Pancreas (tissue), 10 donors: ENCODE measurements around the gene CDK5R2. TPM values are rescaled to one million over a fixed set of nuclear protein-coding genes. Genes with fewer than 3 reads are reported as not detected.

ENCODE experiments used
- ATAC-seq, 4 donors: fragments of 200-7000 bp; cut with Tn5 transposase; one replicate each; pipeline versions ENCODE4 v1.8.0 to v1.9.1; 2020; ENCODE audit warnings: mild to moderate bottlenecking in 4 of 4, moderate library complexity in 4 of 4
- DNase-seq, 6 donors: peaks; one replicate each; pipeline ENCODE4 v3.0.0-alpha.2; 2020
- FAIRE-seq: peaks from 2 replicates; lab custom pipeline; 2012; peaks lifted over from hg19 to GRCh38; lab: Jason Lieb, UNC
- H3K27ac ChIP-seq, 4 donors: fragments of 200-600 bp; sonication (generic); 1 replicate in 3 of 4; 2 replicates in 1 of 4; pipeline versions ENCODE4 v1.5.0 to v1.8.0; 2020
- H3K27me3 ChIP-seq, 4 donors: fragments of 200-600 bp; one replicate each; pipeline ENCODE4 v1.8.0; 2021
- H3K36me3 ChIP-seq, 3 donors: fragments of 200-600 bp; sonication (generic) in 1 of 3; one replicate each; pipeline versions ENCODE4 v1.5.0 to v1.8.0; 2020 to 2021
- H3K4me1 ChIP-seq, 3 donors: fragments of 200-600 bp; one replicate each; pipeline ENCODE4 v1.8.0; 2021
- H3K4me3 ChIP-seq, 4 donors: fragments of 200-600 bp; sonication (generic) in 2 of 4; one replicate each; pipeline versions ENCODE4 v1.5.0 to v1.8.0; 2020 to 2021
- H3K9me3 ChIP-seq, 4 donors: fragments of 200-600 bp; one replicate each; pipeline ENCODE4 v1.8.0; 2021
- WGBS, 2 donors: extraction: QIAGEN DNeasy Blood & Tissue Kit; methylation state at CpG; one replicate each; pipeline ENCODE4 v1.1.7; 2013; 5-methylcytosine and 5-hydroxymethylcytosine counted together
- intact Hi-C, 3 donors: fragments of 100-400 bp; cut with DNase I; formaldehyde crosslinking; loops; one replicate each; pipeline versions ENCODE4 v1.11.1 to v1.14.2; 2022
- polyA plus RNA-seq, 2 donors: library from polyadenylated mRNA; stranded (reverse); fragments of 200-250 nt; gene quantifications; one replicate each; pipeline ENCODE4 v1.2.3, GENCODE V29; 2013
- total RNA-seq, 6 donors: library from RNA; stranded (reverse); fragmentation: NEBNext Ultra II Directional in 4 of 6; extraction: Animal tissue kit (Norgen Biotek cat#: 25700) in 4 of 6; gene quantifications; one replicate each; pipeline versions ENCODE4 v1.2.1 to v1.2.4, GENCODE V29; 2021 to 2023
- TF ChIP-seq, protein P1 (sequence below), 4 donors: fragments of 200-600 bp; sonication (generic) in 3 of 4; IDR thresholded peaks; one replicate each; pipeline versions ENCODE4 v1.5.0 to v1.8.0; 2021; ENCODE audit warnings: antibody characterized with exemption in 4 of 4
- donor health status: healthy with polysubstance abuse.
- donor health status: DM: no; HTN: no; CAD: no; lungs with moderate emphysema.
- donor health status: DM: no; HTN: no; CAD: no.
- donor health status: control.
- donor health status: control.
- donor health status: Bipolar disorder and iron deficiency.
- donor health status: DM: yes; HTN: yes; CAD: no.
- donor health status: DM: no; HTN: no; CAD: no.
- donor health status: DM: no; HTN: no; CAD: no.
- donor health status: DM: yes; HTN: yes; CAD: no.

CDK5R2 gene
- total and polyA plus RNA-seq, 8 donors: 0.19 to 8.6 (median 1.1) TPM

DNA sequence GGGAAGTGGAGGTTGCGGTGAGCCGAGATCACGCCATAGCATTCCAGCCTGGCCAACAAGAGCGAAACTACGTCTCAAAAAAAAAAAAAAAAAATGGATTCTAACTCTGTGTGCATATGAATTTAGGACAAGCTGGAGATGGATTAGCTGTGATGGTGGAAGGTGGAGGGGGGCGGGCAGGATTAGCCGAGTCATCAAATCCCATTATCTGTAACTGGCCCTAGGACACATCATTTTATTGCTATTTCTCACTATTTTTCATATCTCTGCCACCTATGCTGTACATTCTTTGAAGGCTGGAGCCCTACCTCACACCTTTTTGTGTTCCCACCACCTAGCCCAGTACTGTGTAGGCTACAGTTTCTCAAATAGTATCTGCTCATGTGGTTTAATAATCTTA is 7.3 kb upstream of the CDK5R2 start:
- no peak for ATAC-seq
- Histone ChIP-seq H3K9me3 (no peaks in the 10 kb centered on the region), H3K4me1 (no peaks in the 10 kb centered on the region), H3K36me3 (no peaks in the 10 kb centered on the region), H3K27ac (no peak overlapping the region), H3K27me3 (no peaks in the 10 kb centered on the region), H3K4me3 (no peak overlapping the region)
- TF ChIP-seq, protein P1, sequence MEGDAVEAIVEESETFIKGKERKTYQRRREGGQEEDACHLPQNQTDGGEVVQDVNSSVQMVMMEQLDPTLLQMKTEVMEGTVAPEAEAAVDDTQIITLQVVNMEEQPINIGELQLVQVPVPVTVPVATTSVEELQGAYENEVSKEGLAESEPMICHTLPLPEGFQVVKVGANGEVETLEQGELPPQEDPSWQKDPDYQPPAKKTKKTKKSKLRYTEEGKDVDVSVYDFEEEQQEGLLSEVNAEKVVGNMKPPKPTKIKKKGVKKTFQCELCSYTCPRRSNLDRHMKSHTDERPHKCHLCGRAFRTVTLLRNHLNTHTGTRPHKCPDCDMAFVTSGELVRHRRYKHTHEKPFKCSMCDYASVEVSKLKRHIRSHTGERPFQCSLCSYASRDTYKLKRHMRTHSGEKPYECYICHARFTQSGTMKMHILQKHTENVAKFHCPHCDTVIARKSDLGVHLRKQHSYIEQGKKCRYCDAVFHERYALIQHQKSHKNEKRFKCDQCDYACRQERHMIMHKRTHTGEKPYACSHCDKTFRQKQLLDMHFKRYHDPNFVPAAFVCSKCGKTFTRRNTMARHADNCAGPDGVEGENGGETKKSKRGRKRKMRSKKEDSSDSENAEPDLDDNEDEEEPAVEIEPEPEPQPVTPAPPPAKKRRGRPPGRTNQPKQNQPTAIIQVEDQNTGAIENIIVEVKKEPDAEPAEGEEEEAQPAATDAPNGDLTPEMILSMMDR (IDR thresholded peaks at IDR 0.05): no peak
- intact Hi-C loops: no loop called here
- 93 to 94% methylated on average over 7 of the region's 7 CpGs for WGBS, 2 donors
- no peak for DNase-seq
- FAIRE-seq: no peak

DNA sequence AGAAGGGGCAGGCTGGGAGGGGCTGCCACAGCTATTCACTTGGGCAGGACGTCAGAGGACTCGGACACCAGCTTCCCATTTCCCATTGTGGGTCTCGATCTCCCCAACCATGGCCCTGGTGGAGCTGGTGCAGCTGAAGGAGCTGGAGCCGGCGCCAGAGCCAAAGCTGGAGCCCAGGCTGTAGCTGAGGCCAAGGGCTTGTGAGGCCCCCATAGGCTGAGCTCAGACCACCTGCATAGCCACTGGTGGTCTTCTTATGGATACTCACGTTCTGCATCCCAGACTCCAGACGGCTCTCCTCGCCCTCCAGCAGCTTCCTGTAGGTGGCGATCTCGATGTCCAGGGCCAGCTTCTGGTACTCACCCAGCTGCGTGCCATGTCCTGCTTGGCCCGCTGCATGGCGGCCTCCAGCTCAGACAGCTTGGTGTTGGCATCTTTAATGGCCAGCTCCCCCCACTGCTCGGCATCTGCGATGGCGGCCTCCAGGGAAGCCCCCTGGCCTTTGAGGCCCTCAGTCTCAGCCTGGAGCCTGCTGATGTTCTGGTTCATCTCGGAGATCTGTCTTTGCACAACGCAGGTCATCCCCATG is 6.0 kb upstream of the CDK5R2 start:
- Histone ChIP-seq H3K4me3 (no peak overlapping the region), H3K27ac (no peak overlapping the region), H3K9me3 (no peaks in the 10 kb centered on the region), H3K4me1 (no peaks in the 10 kb centered on the region), H3K27me3 (peaks cover 0 to 2% (median 0%) of the 10 kb centered on the region in 4 donors), H3K36me3 (no peaks in the 10 kb centered on the region)
- FAIRE-seq: no peak
- DNase-seq: no peak
- TF ChIP-seq, protein P1 (IDR thresholded peaks at IDR 0.05): no peak
- intact Hi-C loops: no loop called here
- ATAC-seq: no peak
- WGBS, 2 donors: 60 to 71% methylated on average over 18 of the region's 18 CpGs

GRCh38 chr2:218954541-218955300 is 4.7 kb upstream of the CDK5R2 start:
- DNase-seq (no peak), FAIRE-seq (no peak), ATAC-seq (no peak)
- Histone ChIP-seq H3K27ac (no peak overlapping the region), H3K36me3 (no peaks in the 10 kb centered on the region), H3K4me3 (no peak overlapping the region), H3K27me3 (peaks cover 0 to 12% (median 0%) of the 10 kb centered on the region in 4 donors), H3K9me3 (no peaks in the 10 kb centered on the region), H3K4me1 (no peaks in the 10 kb centered on the region)
- 71 to 74% methylated on average over 8 of the region's 8 CpGs for WGBS, 2 donors
- TF ChIP-seq, protein P1 (IDR thresholded peaks at IDR 0.05): no peak
- intact Hi-C loops: no loop called here

DNA sequence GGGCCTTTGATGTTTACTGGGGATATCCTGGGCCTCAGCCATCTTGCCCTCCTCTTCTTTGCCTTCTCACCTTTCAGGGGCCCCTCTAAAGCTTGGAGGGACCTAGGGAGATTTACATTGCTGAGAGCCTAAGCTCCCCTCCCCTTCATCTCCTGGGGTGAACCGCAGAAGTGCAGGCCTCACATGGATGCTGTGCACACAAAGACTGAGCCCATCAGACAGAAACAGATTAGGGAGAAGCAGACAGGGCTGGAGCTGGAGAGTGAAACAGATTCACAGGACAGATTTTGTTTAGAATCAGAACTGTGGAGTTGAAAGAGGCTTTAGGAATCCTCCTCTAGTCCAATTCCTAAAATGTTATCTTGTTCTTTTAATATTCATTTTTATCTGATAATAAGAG is 3.4 kb upstream of the CDK5R2 start:
- no peaks in the 10 kb centered on the region for H3K36me3 ChIP-seq
- H3K4me3 ChIP-seq: no peak overlapping the region
- peaks cover 0 to 20% (median 3%) of the 10 kb centered on the region in 4 donors for H3K27me3 ChIP-seq
- intact Hi-C loops: no loop called here
- H3K9me3 ChIP-seq: no peaks in the 10 kb centered on the region
- no peak for DNase-seq
- WGBS, 2 donors: 36 to 44% methylated on average over 1 of the region's 1 CpG
- ATAC-seq: no peak
- H3K4me1 ChIP-seq: no peaks in the 10 kb centered on the region
- no peak for FAIRE-seq
- no peak overlapping the region for H3K27ac ChIP-seq
- TF ChIP-seq, protein P1 (IDR thresholded peaks at IDR 0.05): no peak

DNA sequence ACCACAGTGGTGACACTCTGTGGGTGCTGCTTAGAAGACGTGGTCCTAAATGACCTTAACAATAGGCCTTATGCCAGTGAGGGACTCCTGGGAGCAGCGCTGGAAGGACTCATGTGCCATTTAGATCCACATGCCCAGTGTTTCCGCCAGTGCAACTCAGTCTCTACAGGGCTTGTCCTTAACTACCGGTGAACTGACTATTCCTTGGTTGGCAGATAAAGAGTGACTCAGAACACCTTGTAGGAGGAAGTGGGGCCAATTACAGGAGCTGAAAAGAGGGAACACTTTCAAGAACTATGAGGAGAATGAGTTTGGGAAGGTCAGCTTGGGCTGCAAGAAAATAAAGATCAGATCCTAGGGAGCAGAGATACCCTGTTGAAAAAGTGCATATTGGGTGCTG is 1.8 kb upstream of the CDK5R2 start:
- FAIRE-seq: no peak
- Histone ChIP-seq H3K4me1 (no peaks in the 10 kb centered on the region), H3K4me3 (no peak overlapping the region), H3K9me3 (no peaks in the 10 kb centered on the region), H3K36me3 (no peaks in the 10 kb centered on the region), H3K27ac (no peak overlapping the region), H3K27me3 (peaks cover 0 to 36% (median 6%) of the 10 kb centered on the region in 4 donors)
- WGBS, 2 donors: 68 to 71% methylated on average over 4 of the region's 4 CpGs
- intact Hi-C loops: no loop called here
- no peak for DNase-seq
- ATAC-seq: no peak
- TF ChIP-seq, protein P1 (IDR thresholded peaks at IDR 0.05): no peak
